HG02571 (cell line): ENCODE results near the gene FPR1.
"Not testable (repeated sequence)": the region's sequence is repeated elsewhere in the genome, so short reads cannot be mapped to it uniquely, and the experiment has no call there.

Source experiments
- ATAC-seq: cut with Tn5 transposase; IDR thresholded peaks from one replicate; pipeline ENCODE4 v1.9.1; 2021; ENCODE audit warnings: mild to moderate bottlenecking, moderate library complexity; ENCODE audit not compliant: unreplicated experiment

Gene FPR1

GRCh38 chr19:51738523-51738922 is 13.2 kb downstream of the FPR1 start:
- not testable (repeated sequence) for ATAC-seq

GRCh38 chr19:51737924-51738323 is 13.8 kb downstream of the FPR1 start:
- no peak for ATAC-seq

GRCh38 chr19:51737389-51737788 is 14.3 kb downstream of the FPR1 start:
- ATAC-seq = no peak

- ATAC-seq = no peak
Observed at GRCh38 chr19:51735759-51736449, 15.8 kb downstream of the FPR1 start.

- no peak for ATAC-seq
Observed at GRCh38 chr19:51733742-51734522, 17.7 kb downstream of the FPR1 start.

GRCh38 chr19:51729781-51730180 is 21.9 kb downstream of the FPR1 start:
- no peak for ATAC-seq

GRCh38 chr19:51727349-51727880 is 24.3 kb downstream of the FPR1 start:
- no peak for ATAC-seq

GRCh38 chr19:51726049-51726448 is 25.6 kb downstream of the FPR1 start:
- ATAC-seq = no peak

GRCh38 chr19:51724543-51724942 is 27.1 kb downstream of the FPR1 start:
- ATAC-seq = no peak

GRCh38 chr19:51722492-51722891 is 29.2 kb downstream of the FPR1 start:
- no peak for ATAC-seq

GRCh38 chr19:51721905-51722304 is 29.8 kb downstream of the FPR1 start:
- ATAC-seq = no peak

GRCh38 chr19:51719251-51719988 is 32.3 kb downstream of the FPR1 start:
- no peak for ATAC-seq

- no peak for ATAC-seq
Observed at GRCh38 chr19:51716925-51717324, 34.8 kb downstream of the FPR1 start.

GRCh38 chr19:51715850-51716249 is 35.8 kb downstream of the FPR1 start:
- ATAC-seq = no peak

- ATAC-seq = no peak
Observed at GRCh38 chr19:51714848-51715247, 36.8 kb downstream of the FPR1 start.

GRCh38 chr19:51713319-51714285 is 38.1 kb downstream of the FPR1 start:
- no peak for ATAC-seq

- no peak for ATAC-seq
Observed at GRCh38 chr19:51712461-51713081, 39.1 kb downstream of the FPR1 start.

GRCh38 chr19:51711702-51712101 is 40.0 kb downstream of the FPR1 start:
- ATAC-seq = no peak

- ATAC-seq = no peak
Observed at GRCh38 chr19:51710163-51710562, 41.5 kb downstream of the FPR1 start.

GRCh38 chr19:51709575-51709974 is 42.1 kb downstream of the FPR1 start:
- no peak for ATAC-seq
